GM23248 (cell line): Measurements from ENCODE around the gene LY6G6D. TPM values are rescaled to one million over a fixed set of nuclear protein-coding genes. Genes with fewer than 3 reads are reported as not detected.

ENCODE experiments used
- DNase-seq: peaks from one replicate; pipeline ENCODE4 v3.0.0-alpha.2; 2015
- H2AFZ ChIP-seq: fragments of 200-600 bp; sonication (generic); 2 replicates; pipeline ENCODE4 v1.6.1; 2016; ENCODE audit warnings: antibody characterized with exemption
- H3F3A ChIP-seq: fragments of 200-600 bp; sonication (generic); 2 replicates; pipeline ENCODE4 v1.6.1; 2016; ENCODE audit warnings: mild to moderate bottlenecking, antibody characterized with exemption, mixed run types; ENCODE audit not compliant: insufficient read depth
- H3K27ac ChIP-seq: fragments of 200-600 bp; sonication (generic); 2 replicates; pipeline ENCODE4 v1.5.1; 2016; ENCODE audit warnings: mild to moderate bottlenecking
- H3K27me3 ChIP-seq: fragments of 200-600 bp; sonication (generic); replicated peaks from 2 replicates; pipeline ENCODE4 v1.6.1; 2016; ENCODE audit warnings: mild to moderate bottlenecking; ENCODE audit not compliant: insufficient read depth
- H3K36me3 ChIP-seq: fragments of 200-600 bp; sonication (generic); 2 replicates; pipeline ENCODE4 v1.6.1; 2016; ENCODE audit warnings: low read depth, mild to moderate bottlenecking
- H3K4me1 ChIP-seq: fragments of 200-600 bp; sonication (generic); 2 replicates; pipeline ENCODE4 v1.6.1; 2016; ENCODE audit warnings: mild to moderate bottlenecking; ENCODE audit not compliant: insufficient read depth
- H3K4me2 ChIP-seq: fragments of 200-600 bp; sonication (generic); one replicate; pipeline ENCODE4 v1.6.1; 2016; ENCODE audit warnings: mild to moderate bottlenecking; ENCODE audit not compliant: unreplicated experiment
- H3K4me3 ChIP-seq: fragments of 200-600 bp; sonication (generic); 2 replicates; pipeline ENCODE4 v1.5.1; 2016; ENCODE audit warnings: mild to moderate bottlenecking
- H3K79me2 ChIP-seq: fragments of 200-600 bp; sonication (generic); 2 replicates; pipeline ENCODE4 v1.6.1; 2016; ENCODE audit warnings: mild to moderate bottlenecking; ENCODE audit not compliant: insufficient read depth
- H3K9ac ChIP-seq: fragments of 200-600 bp; sonication (generic); 2 replicates; pipeline ENCODE4 v1.6.1; 2016; ENCODE audit warnings: mild to moderate bottlenecking
- H3K9me2 ChIP-seq: fragments of 200-600 bp; sonication (generic); 2 replicates; pipeline ENCODE4 v1.6.1; 2016; ENCODE audit warnings: mixed run types, mild to moderate bottlenecking, moderate library complexity; ENCODE audit not compliant: insufficient read depth
- H3K9me3 ChIP-seq: fragments of 200-600 bp; sonication (generic); one replicate; pipeline ENCODE4 v1.6.1; 2017; ENCODE audit warnings: low read depth
- H4K20me1 ChIP-seq: fragments of 200-600 bp; sonication (generic); 2 replicates; pipeline ENCODE4 v1.6.0; 2016; ENCODE audit not compliant: insufficient read depth
- EZH2 ChIP-seq: fragments of 200-600 bp; sonication (generic); IDR thresholded peaks from 2 replicates; pipeline ENCODE4 v1.6.1; 2018; ENCODE audit warnings: antibody characterized with exemption, mild to moderate bottlenecking; ENCODE audit not compliant: insufficient read depth, poor library complexity, severe bottlenecking
- EZH2phosphoT487 ChIP-seq: fragments of 200-600 bp; sonication (generic); IDR thresholded peaks from 2 replicates; pipeline ENCODE4 v1.6.1; 2018; ENCODE audit warnings: antibody characterized with exemption, moderate library complexity, mild to moderate bottlenecking, low read depth; ENCODE audit not compliant: insufficient read depth
- WGBS, 2 experiments: methylation state at CpG; one replicate each; pipeline ENCODE4 v1.1.6; 2015 to 2017; ENCODE audit warnings: low lambda C conversion rate in 2 of 2, low coverage in 1 of 2; ENCODE audit errors: missing lambda C conversion rate in 2 of 2; 5-methylcytosine and 5-hydroxymethylcytosine counted together
- in situ Hi-C: fragments of 300-500 bp; cut with MboI; formaldehyde crosslinking; loops from 2 replicates; pipeline ENCODE4 v1.15.0; 2020
- polyA plus RNA-seq: library from polyadenylated mRNA; unstranded; fragments of >200 nt; fragmentation: Nextera tagmentation; extraction: Ambion mirVana; gene quantifications from 2 replicates; pipeline ENCODE4 v1.2.1, GENCODE V29; 2016
- total RNA-seq: library from RNA; depleted of rRNA; stranded (reverse); fragments of >200 nt; shearing (Covaris generic); gene quantifications from 2 replicates; pipeline ENCODE4 v1.2.3, GENCODE V29; 2014

The LY6G6D gene
- total and polyA plus RNA-seq, 2 experiments from 2014 or later, result not detected

DNA sequence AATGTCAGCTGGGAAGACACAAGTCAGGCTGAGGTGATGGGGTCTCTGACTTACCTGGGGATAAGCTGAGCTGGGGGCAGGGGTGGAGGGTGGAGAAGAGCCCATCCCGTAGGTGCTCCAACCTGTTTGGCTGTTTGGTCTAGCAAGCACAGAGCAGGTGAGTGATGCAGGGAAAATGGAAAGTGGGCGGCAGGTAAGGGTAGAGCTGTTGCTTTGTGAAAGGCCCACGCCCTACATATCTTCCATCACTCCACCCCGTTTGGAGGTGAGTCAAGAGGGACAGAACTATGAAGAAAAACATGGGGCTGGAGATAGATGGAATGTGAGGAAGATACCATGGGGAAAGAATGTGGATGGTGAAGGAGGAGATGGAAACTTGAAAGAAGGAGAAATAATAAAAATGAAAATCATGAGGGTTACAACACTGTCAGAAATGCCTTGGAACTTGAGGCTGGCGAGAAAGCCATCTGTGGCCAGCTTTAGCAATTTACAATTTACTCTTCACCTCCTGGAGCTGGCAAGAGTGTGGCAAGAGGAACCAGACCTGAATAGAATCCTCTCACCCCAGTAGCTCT, 5.1 kb downstream of the LY6G6D start:
- TF ChIP-seq EZH2phosphoT487 (no peak), EZH2 (no peak)
- Histone ChIP-seq H4K20me1 (no peaks in the 10 kb centered on the region), H2AFZ (no peak overlapping the region), H3K27me3 (no peaks in the 10 kb centered on the region), H3K4me1 (no peaks in the 10 kb centered on the region), H3K4me3 (no peak overlapping the region), H3K9ac (no peak overlapping the region), H3K9me3 (no peaks in the 10 kb centered on the region), H3K27ac (no peak overlapping the region), H3K4me2 (no peak overlapping the region), H3F3A (no peaks in the 10 kb centered on the region), H3K36me3 (no peaks in the 10 kb centered on the region), H3K9me2 (no peaks in the 10 kb centered on the region), H3K79me2 (no peaks in the 10 kb centered on the region)
- WGBS, 2 experiments, result 76% methylated on average over 5 of the region's 5 CpGs
- in situ Hi-C loops, result no loop called here
- no peak for DNase-seq

- no peak for DNase-seq
- H3K9ac ChIP-seq, result no peak within 1 kb of the TSS
- no peaks in the 10 kb centered on the region for H3K9me2 ChIP-seq
- H4K20me1 ChIP-seq, result no peaks in the 10 kb centered on the region
- no peak within 1 kb of the TSS for H2AFZ ChIP-seq
- H3K4me1 ChIP-seq, result no peaks in the 10 kb centered on the region
- H3K36me3 ChIP-seq, result 0 out of 2 replicates have a peak, but pooled peaks cover 3% of the 10 kb centered on the region
- no peaks in the 10 kb centered on the region for H3F3A ChIP-seq
- no peak within 1 kb of the TSS for H3K4me2 ChIP-seq
- H3K27ac ChIP-seq, result no peak within 1 kb of the TSS
- no peak for TF ChIP-seq EZH2phosphoT487
- no peak for TF ChIP-seq EZH2
- H3K9me3 ChIP-seq, result no peaks in the 10 kb centered on the region
- WGBS, 2 experiments, result 77 to 86% methylated on average over 4 of the region's 4 CpGs
- no peaks in the 10 kb centered on the region for H3K27me3 ChIP-seq
- no peaks in the 10 kb centered on the region for H3K79me2 ChIP-seq
- in situ Hi-C loops, result no loop called here
- no peak within 1 kb of the TSS for H3K4me3 ChIP-seq
Observed at GRCh38 chr6:31721351-31722020, 6.3 kb downstream of the LY6G6D start, which contains the start of gene LY6G6C. TSS of gene LY6G6C (minus strand) at chr6:31721746. CDS start at chr6:31721679, 67 bp downstream.

- H3K9ac ChIP-seq, result no peak overlapping the region
- no peak overlapping the region for H3K27ac ChIP-seq
- no peaks in the 10 kb centered on the region for H3K79me2 ChIP-seq
- no peaks in the 10 kb centered on the region for H4K20me1 ChIP-seq
- no peaks in the 10 kb centered on the region for H3K27me3 ChIP-seq
- DNase-seq, result no peak
- TF ChIP-seq EZH2phosphoT487 (no peak), EZH2 (no peak)
- WGBS, 2 experiments, result 66% methylated on average over 3 of the region's 3 CpGs
- H3K4me1 ChIP-seq, result no peaks in the 10 kb centered on the region
- no peaks in the 10 kb centered on the region for H3K9me3 ChIP-seq
- no peaks in the 10 kb centered on the region for H3K9me2 ChIP-seq
- no peaks in the 10 kb centered on the region for H3F3A ChIP-seq
- in situ Hi-C loops, result no loop called here
- no peak overlapping the region for H3K4me2 ChIP-seq
- no peak overlapping the region for H2AFZ ChIP-seq
- H3K36me3 ChIP-seq, result peaks cover 9% of the 10 kb centered on the region; the same call in 1 of the 2 replicates
- no peak overlapping the region for H3K4me3 ChIP-seq
Observed at GRCh38 chr6:31722173-31722572, 7.0 kb downstream of the LY6G6D start.

- Histone ChIP-seq H3K9ac (no peak within 1 kb of the TSS), H3K4me3 (no peak within 1 kb of the TSS), H3K27ac (no peak within 1 kb of the TSS), H3K4me2 (no peak within 1 kb of the TSS), H3K9me2 (no peaks in the 10 kb centered on the region), H3K9me3 (no peaks in the 10 kb centered on the region), H4K20me1 (no peaks in the 10 kb centered on the region), H3F3A (no peaks in the 10 kb centered on the region), H3K4me1 (no peaks in the 10 kb centered on the region), H3K36me3 (peaks cover 11% of the 10 kb centered on the region; the same call in 1 of the 2 replicates), H3K79me2 (no peaks in the 10 kb centered on the region), H2AFZ (no peak within 1 kb of the TSS), H3K27me3 (no peaks in the 10 kb centered on the region)
- in situ Hi-C loops, result no loop called here
- no peak for TF ChIP-seq EZH2phosphoT487
- no peak for TF ChIP-seq EZH2
- DNase-seq, result no peak
- WGBS, 2 experiments, result 76 to 77% methylated on average over 36 to 46 of the region's 46 CpGs
Observed at GRCh38 chr6:31723245-31723979, 8.3 kb downstream of the LY6G6D start, which contains the start of gene MPIG6B. TSS of gene MPIG6B (plus strand) at chr6:31723373. CDS start at chr6:31723384, 11 bp downstream.
